Endothelial cell of umbilical vein (primary cell): ENCODE results near the gene TUFT1.

ENCODE experiments used
- EZH2 ChIP-seq: IDR thresholded peaks from 2 replicates; pipeline ENCODE4 v1.6.1; 2012; ENCODE audit warnings: borderline replicate concordance, low read depth, mild to moderate bottlenecking, moderate library complexity, low read length, inconsistent platforms; ENCODE audit not compliant: severe bottlenecking
- JUN ChIP-seq: IDR thresholded peaks from 2 replicates; pipeline ENCODE4 v1.6.1; 2011; ENCODE audit warnings: borderline replicate concordance, low read depth; ENCODE audit not compliant: insufficient read length, insufficient read depth
- POLR2A ChIP-seq: IDR thresholded peaks from 2 replicates; pipeline ENCODE4 v1.6.1; 2012; ENCODE audit warnings: low read depth, mild to moderate bottlenecking, control low read depth, low read length
- POLR2AphosphoS5 ChIP-seq: IDR thresholded peaks from 2 replicates; pipeline ENCODE4 v1.6.1; 2012; ENCODE audit warnings: low read depth, mild to moderate bottlenecking, control low read depth, low read length, moderate library complexity; ENCODE audit not compliant: insufficient read depth
- TF ChIP-seq, protein P1 (sequence below): IDR thresholded peaks from 2 replicates; pipeline ENCODE4 v1.6.1; 2011; ENCODE audit not compliant: insufficient read depth, insufficient read length
- TF ChIP-seq, protein P2 (sequence below), 2 donors: IDR thresholded peaks; 1 replicate in 1 of 2; 2 replicates in 1 of 2; pipeline ENCODE4 v1.5.1; 2011; ENCODE audit warnings: low read length in 2 of 2, mild to moderate bottlenecking in 2 of 2, moderate library complexity in 2 of 2, control low read depth in 1 of 2, inconsistent platforms in 1 of 2, low read depth in 1 of 2; ENCODE audit not compliant: insufficient read depth in 1 of 2; ENCODE audit errors: extremely low read depth in 1 of 2

DNA sequence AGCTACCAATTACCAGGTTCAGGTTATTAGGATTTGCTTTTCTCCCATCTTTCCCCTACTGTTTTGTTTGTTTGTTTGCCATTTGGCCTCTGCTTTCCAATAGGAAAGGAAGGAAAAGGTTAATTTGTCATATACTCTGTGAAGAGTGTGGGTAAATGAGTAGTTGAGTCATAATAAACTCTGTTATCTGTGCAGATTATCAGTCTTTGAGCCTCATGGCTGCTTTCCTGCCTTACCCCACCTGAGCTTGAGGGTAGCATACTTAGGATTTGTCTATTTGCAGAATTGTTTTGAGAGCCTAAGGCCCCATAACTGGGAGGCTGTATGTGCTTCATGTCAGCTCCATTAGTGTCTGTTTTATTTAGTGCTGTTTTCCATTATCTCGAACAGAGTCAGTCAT is 38.8 kb downstream of the TUFT1 start:
- TF ChIP-seq, protein P1, sequence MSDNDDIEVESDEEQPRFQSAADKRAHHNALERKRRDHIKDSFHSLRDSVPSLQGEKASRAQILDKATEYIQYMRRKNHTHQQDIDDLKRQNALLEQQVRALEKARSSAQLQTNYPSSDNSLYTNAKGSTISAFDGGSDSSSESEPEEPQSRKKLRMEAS: no peak
- TF ChIP-seq POLR2AphosphoS5 (no peak), POLR2A (no peak), JUN (no peak), EZH2 (no peak)
- TF ChIP-seq, protein P2, sequence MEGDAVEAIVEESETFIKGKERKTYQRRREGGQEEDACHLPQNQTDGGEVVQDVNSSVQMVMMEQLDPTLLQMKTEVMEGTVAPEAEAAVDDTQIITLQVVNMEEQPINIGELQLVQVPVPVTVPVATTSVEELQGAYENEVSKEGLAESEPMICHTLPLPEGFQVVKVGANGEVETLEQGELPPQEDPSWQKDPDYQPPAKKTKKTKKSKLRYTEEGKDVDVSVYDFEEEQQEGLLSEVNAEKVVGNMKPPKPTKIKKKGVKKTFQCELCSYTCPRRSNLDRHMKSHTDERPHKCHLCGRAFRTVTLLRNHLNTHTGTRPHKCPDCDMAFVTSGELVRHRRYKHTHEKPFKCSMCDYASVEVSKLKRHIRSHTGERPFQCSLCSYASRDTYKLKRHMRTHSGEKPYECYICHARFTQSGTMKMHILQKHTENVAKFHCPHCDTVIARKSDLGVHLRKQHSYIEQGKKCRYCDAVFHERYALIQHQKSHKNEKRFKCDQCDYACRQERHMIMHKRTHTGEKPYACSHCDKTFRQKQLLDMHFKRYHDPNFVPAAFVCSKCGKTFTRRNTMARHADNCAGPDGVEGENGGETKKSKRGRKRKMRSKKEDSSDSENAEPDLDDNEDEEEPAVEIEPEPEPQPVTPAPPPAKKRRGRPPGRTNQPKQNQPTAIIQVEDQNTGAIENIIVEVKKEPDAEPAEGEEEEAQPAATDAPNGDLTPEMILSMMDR (IDR thresholded peaks at IDR 0.05; ENCODE audit: extremely low read depth in 1 of 2, insufficient read depth in 1 of 2, low read depth in 1 of 2, low read length in 2 of 2): no peak
